Stimulated activated CD8-positive, alpha-beta memory T cell treated with anti-CD3 and anti-CD28 coated beads, Interleukin-2, amount 100 ng/mL, for 48 hours (primary cell): ENCODE data around the gene RAB20.

Experiments
- DNase-seq, 2 donors: peaks; one replicate each; pipeline ENCODE4 v3.0.0-alpha.2; 2020; ENCODE audit warnings: low read depth in 2 of 2

Gene RAB20

GRCh38 chr13:110529522-110530311, 31.8 kb downstream of the RAB20 start:
- DNase-seq = no peak

- no peak for DNase-seq
Observed at GRCh38 chr13:110528911-110529310, 32.6 kb downstream of the RAB20 start.

GRCh38 chr13:110528371-110528770, 33.2 kb downstream of the RAB20 start:
- DNase-seq = no peak

GRCh38 chr13:110525328-110526319, 35.9 kb downstream of the RAB20 start:
- no peak for DNase-seq

DNA sequence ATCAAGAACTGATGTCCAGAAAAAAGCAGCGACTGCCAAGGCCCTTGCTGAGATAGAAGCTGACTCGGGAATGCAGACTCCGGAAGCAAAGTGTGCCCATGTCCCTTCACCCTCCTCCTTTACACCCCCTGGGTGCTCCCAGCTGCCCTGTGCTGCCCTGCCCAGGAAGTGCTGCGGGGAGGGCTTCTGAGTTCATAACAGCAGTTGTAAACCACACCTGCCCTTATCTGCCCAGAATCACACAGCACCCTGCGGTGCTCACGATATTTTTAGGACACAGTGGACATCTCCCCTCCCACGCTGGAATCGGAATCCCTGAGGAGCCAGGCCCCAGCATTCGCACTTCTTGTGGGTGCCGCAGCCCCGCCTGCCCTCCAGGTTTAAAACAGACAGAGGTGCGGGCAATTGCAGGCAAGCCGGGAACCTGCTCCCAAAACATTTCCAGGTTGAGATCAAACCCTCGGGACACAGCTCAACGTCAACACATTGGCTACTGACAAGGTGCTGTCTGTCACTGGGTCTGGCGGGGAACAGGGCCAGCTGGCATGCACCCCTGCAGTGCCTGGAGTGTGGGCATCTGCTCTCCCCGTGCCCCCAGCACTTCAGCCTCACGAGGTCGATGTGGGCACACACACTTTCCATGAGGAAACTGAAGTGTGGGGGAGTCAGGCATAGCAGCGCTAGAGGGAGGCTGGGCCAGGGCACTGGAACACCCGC, 36.8 kb downstream of the RAB20 start:
- no peak for DNase-seq

- DNase-seq = no peak
Observed at GRCh38 chr13:110523838-110524540, 37.5 kb downstream of the RAB20 start.

- no peak for DNase-seq
Observed at GRCh38 chr13:110523180-110523579, 38.3 kb downstream of the RAB20 start.

DNA sequence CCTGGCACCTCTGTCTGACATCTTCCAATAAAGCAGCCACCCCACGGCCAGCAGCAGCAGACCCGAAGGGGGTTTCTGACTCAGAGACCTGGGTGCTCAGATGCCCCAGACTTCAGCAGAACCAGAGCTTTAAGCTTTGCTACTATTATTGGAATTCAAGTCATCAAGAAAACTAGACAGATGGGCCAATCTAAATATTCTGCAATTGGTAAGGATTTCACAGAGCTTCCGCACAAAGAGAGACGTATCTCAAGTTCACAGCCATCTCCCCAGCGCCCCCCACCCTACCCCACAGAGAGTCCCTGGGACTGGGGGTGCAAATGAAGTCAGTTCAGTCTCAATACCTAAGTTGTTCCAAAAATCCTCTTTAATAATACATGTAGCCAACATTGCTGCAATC, 38.8 kb downstream of the RAB20 start:
- no peak for DNase-seq

DNA sequence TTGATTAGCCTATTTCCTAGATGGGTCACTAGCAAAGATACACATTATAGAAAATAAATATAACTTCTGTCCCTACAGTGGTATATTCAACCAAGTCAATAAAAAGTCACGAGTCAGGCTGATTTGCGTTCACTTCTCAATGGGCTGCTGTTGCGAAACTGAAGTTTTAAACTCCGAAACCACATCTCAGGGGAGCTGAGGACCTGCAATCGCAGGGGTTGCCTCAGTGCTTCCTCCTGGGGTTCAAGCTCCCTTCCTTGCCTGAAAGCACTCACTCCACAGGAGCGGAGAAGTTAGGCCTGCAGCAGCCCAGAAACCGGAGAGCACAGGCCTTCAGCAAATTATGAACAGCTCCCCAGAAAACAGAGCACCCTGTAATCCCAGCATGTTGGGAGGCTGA, 39.6 kb downstream of the RAB20 start:
- no peak for DNase-seq

DNA sequence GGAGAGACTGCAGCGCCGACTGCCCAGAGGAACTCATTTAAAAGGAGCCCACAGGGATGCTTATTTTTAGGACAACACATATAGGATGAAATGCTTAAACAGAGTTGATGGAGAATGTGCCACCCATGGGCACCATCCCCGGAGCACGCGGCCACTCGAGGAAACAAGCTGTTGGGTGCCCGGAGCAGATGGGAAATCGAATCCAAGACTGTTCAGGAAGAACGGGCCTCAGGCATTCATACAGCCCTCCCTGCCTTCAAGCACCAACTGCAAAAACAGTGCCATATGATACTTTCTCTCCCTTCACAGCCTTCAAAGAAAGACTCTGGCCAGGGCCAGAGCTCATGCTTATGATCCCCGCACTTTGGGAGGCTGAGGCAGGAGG, 40.2 kb downstream of the RAB20 start:
- no peak for DNase-seq

- DNase-seq = no peak
Observed at GRCh38 chr13:110520431-110521295, 40.9 kb downstream of the RAB20 start.

- DNase-seq = no peak
Observed at GRCh38 chr13:110519506-110519905, 42.0 kb downstream of the RAB20 start.

GRCh38 chr13:110519046-110519445, 42.5 kb downstream of the RAB20 start:
- DNase-seq = no peak

DNA sequence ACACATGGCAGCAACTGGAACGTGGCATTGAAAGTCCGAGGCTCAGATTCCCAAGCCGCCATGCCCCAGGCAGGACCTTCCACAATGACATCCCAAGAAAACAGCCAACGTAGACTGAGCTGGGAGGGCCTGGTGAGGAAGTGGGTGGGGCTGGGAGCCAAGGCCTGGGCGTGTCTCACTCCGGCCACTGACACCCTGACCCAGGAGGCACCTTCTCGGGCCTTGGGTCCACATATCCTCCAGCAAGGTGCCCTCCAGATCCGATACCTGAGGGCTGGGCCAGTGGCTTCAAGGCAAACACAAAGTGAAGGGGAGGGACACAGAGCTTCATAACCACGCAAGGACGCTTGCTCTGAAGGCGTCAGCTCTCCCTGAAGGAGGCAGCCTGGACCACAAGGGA, 43.0 kb downstream of the RAB20 start:
- no peak for DNase-seq

DNA sequence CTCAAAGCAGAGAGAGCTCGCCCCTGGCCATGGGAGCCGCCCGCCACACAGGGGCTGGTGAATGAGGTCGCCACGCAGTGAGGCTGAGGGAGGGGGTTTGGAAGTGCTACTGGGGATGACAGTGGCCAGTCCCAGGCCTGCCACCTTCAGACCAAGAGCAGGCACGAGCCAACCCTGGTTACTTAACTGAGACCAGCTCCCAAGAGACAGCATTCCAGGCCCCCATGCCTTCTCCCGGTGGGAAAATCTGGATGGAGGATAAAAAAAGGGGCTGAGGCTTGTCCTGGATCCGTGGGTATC, 43.3 kb downstream of the RAB20 start:
- no peak for DNase-seq

GRCh38 chr13:110517505-110518225, 43.9 kb downstream of the RAB20 start:
- DNase-seq = no peak

- no peak for DNase-seq
Observed at GRCh38 chr13:110516500-110516899, 45.0 kb downstream of the RAB20 start.

DNA sequence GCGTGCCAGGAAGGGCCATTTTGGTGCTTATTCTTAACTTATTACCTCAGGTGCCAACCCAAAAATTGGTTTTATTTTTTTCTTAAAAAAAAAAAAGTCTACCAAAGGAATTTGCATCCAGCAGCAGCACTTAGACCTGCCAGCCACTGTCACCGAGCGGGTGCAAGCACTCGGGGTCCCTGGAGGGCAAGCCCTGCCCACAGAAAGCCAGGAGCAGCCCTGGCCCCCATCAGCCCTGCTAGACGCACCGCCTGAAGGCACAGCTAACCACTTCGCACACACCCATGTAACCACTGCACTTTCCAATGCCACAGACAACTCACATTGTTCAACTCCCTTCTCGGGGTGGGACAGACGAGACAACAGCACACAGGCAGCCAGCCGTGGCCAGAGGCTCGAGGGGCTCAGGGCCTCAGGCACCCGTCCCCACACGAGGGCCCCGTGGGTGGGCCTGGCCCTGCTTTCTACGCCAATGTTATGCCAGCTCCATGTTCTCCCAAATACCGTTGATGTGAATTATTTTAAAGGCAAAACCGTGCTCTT, 49.3 kb downstream of the RAB20 start:
- DNase-seq = no peak

GRCh38 chr13:110511509-110512181, 49.9 kb downstream of the RAB20 start:
- DNase-seq = no peak
